GM12891 (cell line): ENCODE data around the gene CDH13.

Experiments used
- POLR2A ChIP-seq: IDR thresholded peaks from 2 replicates; pipeline ENCODE4 v1.6.1; 2011; ENCODE audit warnings: low read depth, low read length, control low read depth
- POLR2AphosphoS5 ChIP-seq: IDR thresholded peaks from 2 replicates; pipeline ENCODE4 v1.6.1; 2011; ENCODE audit warnings: low read depth, low read length, control low read depth

- TF ChIP-seq POLR2AphosphoS5 (no peak), POLR2A (no peak)
Measured at GRCh38 chr16:82993926-82994325, 367.2 kb downstream of the CDH13 start.
